NCI-H2081 (cell line): ENCODE results near the gene WDR18.
"Not testable (repeated sequence)": the region's sequence is repeated elsewhere in the genome, so short reads cannot be mapped to it uniquely, and the experiment has no call there.

ENCODE experiments used
- DNase-seq, 2 experiments: peaks; one replicate each; lab custom pipeline; 2025; lab: John Stamatoyannopoulos, UW

The WDR18 gene

GRCh38 chr19:950352-951066, 33.6 kb upstream of the WDR18 start:
- DNase-seq, result no peak

GRCh38 chr19:952049-952679, 32.0 kb upstream of the WDR18 start:
- no peak for DNase-seq

GRCh38 chr19:952680-953444, 31.3 kb upstream of the WDR18 start:
- no peak for DNase-seq

- no peak for DNase-seq
Measured at GRCh38 chr19:953445-954271, 30.5 kb upstream of the WDR18 start.

- DNase-seq, result no peak
Measured at GRCh38 chr19:954272-954671, 29.9 kb upstream of the WDR18 start.

GRCh38 chr19:954672-955494, 29.3 kb upstream of the WDR18 start:
- DNase-seq, result no peak

GRCh38 chr19:955803-956765, 28.1 kb upstream of the WDR18 start:
- DNase-seq, result no peak

GRCh38 chr19:956766-957440, 27.2 kb upstream of the WDR18 start:
- DNase-seq, result no peak

GRCh38 chr19:957578-957977, 26.6 kb upstream of the WDR18 start:
- not testable (repeated sequence) for DNase-seq

GRCh38 chr19:958967-959855, 24.9 kb upstream of the WDR18 start:
- no peak for DNase-seq

- DNase-seq, result no peak
Measured at GRCh38 chr19:960020-960419, 24.1 kb upstream of the WDR18 start.

- DNase-seq, result no peak
Measured at GRCh38 chr19:960601-960938, 23.6 kb upstream of the WDR18 start.

GRCh38 chr19:961866-962620, 22.1 kb upstream of the WDR18 start:
- DNase-seq, result no peak

- no peak for DNase-seq
Measured at GRCh38 chr19:962683-963400, 21.3 kb upstream of the WDR18 start.

GRCh38 chr19:963486-963951, 20.6 kb upstream of the WDR18 start:
- no peak for DNase-seq

GRCh38 chr19:964116-964520, 20.0 kb upstream of the WDR18 start:
- DNase-seq, result no peak
